Effector CD4-positive, alpha-beta T cell (primary cell): Measurements from ENCODE around the gene SEZ6L.

Source experiments
- DNase-seq: peaks from one replicate; pipeline ENCODE4 v3.0.0-alpha.2; 2020

The SEZ6L gene

GRCh38 chr22:26431261-26431995 is 262.2 kb downstream of the SEZ6L start:
- DNase-seq = no peak

- DNase-seq = no peak
These were observed 263.5 kb downstream of the SEZ6L start for GRCh38 chr22:26432619-26433311.
